Naive thymus-derived CD8-positive, alpha-beta T cell (primary cell): ENCODE results near the gene ERBB4. TPM values are rescaled to one million over a fixed set of nuclear protein-coding genes. Genes with fewer than 3 reads are reported as not detected.

ENCODE experiments used
- ATAC-seq, 2 donors: fragments of 150-1000 bp; cut with Tn5 transposase in 1 of 2; sonication (Bioruptor Pico), chemical (Tn5 transposase) in 1 of 2; 1 replicate in 1 of 2; 2 replicates in 1 of 2; pipeline ENCODE4 v1.10.0; 2021; ENCODE audit warnings: mild to moderate bottlenecking in 2 of 2, moderate library complexity in 2 of 2
- POLR2A ChIA-PET: fragments of 350-600 bp; sonication (Branson Sonifier 250); formaldehyde crosslinking; loops from one replicate; lab custom pipeline; 2021; ENCODE audit warnings: antibody characterized with exemption; lab: Charles Lee
- DNase-seq, 10 donors: peaks; one replicate each; pipeline versions ENCODE4 v3.0.0 to v3.0.0-alpha.2; 2020 to 2022
- H3K27ac Mint-ChIP-seq, 10 donors: one replicate each; pipeline ENCODE4 v1.8.0; 2020 to 2022; ENCODE audit warnings: mild to moderate bottlenecking in 10 of 10, mixed read lengths in 10 of 10, moderate library complexity in 4 of 10, inconsistent platforms in 1 of 10
- H3K27me3 Mint-ChIP-seq, 5 donors: one replicate each; pipeline ENCODE4 v1.8.0; 2021 to 2022; ENCODE audit warnings: mixed read lengths in 5 of 5
- H3K36me3 Mint-ChIP-seq, 3 donors: one replicate each; pipeline ENCODE4 v1.8.0; 2020 to 2022; ENCODE audit warnings: mixed read lengths in 3 of 3, mild to moderate bottlenecking in 2 of 3, inconsistent platforms in 1 of 3
- H3K4me1 Mint-ChIP-seq, 4 donors: one replicate each; pipeline ENCODE4 v1.8.0; 2021 to 2022; ENCODE audit warnings: mixed read lengths in 4 of 4
- H3K4me3 Mint-ChIP-seq, 10 donors: one replicate each; pipeline ENCODE4 v1.8.0; 2020 to 2022; ENCODE audit warnings: mild to moderate bottlenecking in 10 of 10, mixed read lengths in 10 of 10, moderate library complexity in 6 of 10, inconsistent platforms in 1 of 10
- H3K9me3 Mint-ChIP-seq, 9 donors: one replicate each; pipeline ENCODE4 v1.8.0; 2020 to 2022; ENCODE audit warnings: mixed read lengths in 9 of 9, mild to moderate bottlenecking in 3 of 9, inconsistent platforms in 1 of 9, moderate library complexity in 1 of 9
- polyA plus RNA-seq, 3 donors: library from polyadenylated mRNA; unstranded; fragments of 300-500 nt; fragmentation: Illumina TruSeq; gene quantifications; one replicate each; pipeline ENCODE4 v1.2.3, GENCODE V29; 2021
- total RNA-seq, 8 experiments: library from RNA in 2 of 8; stranded (reverse) in 2 of 8; gene quantifications; one replicate each; pipeline ENCODE4 v1.2.3 and lab custom pipeline; 2021 to 2026

ERBB4 gene
- total and polyA plus RNA-seq, 5 experiments from 2014 or later: not detected

- H3K4me3 Mint-ChIP-seq: no peak overlapping the region
- POLR2A ChIA-PET: no interaction called here
- H3K27ac Mint-ChIP-seq: no peak overlapping the region
- H3K36me3 Mint-ChIP-seq: no peaks in the 10 kb centered on the region
- H3K4me1 Mint-ChIP-seq: no peaks in the 10 kb centered on the region
- H3K27me3 Mint-ChIP-seq: no peaks in the 10 kb centered on the region
- DNase-seq (no peak), ATAC-seq (no peak)
- H3K9me3 Mint-ChIP-seq: peaks cover 0 to 4% (median 2%) of the 10 kb centered on the region in 9 donors
Measured at GRCh38 chr2:212364112-212364985, 174.3 kb downstream of the ERBB4 start.

DNA sequence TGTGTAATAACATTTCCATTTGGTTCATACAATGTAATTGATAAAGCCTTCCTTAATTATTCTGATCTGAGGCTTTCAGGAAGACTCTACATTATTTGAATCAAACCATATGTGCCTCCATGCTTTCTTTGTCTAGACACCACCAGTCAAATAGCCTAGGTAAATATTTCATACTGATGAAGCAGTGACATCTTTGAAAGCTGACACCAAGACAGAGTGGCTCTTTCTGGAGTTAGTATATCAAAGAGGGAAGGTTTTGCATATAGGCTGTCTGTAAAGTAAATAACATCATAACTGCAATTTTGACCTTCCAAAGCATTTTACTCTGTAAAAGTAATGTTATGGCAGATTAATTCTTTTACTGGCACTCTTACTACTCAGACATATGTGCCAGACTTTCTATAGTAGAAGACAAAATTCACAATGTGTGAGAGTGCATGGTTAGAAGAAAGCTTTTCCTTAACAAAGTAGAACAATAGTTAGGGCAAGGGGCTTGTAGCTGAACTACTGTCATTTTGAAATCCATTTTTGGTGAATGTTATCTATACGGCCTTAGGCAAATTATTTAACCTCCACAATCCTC, 177.3 kb downstream of the ERBB4 start:
- no peaks in the 10 kb centered on the region for H3K27me3 Mint-ChIP-seq
- no peak overlapping the region for H3K4me3 Mint-ChIP-seq
- peaks cover 0 to 3% (median 0%) of the 10 kb centered on the region in 9 donors for H3K9me3 Mint-ChIP-seq
- POLR2A ChIA-PET: no interaction called here
- no peak overlapping the region for H3K27ac Mint-ChIP-seq
- ATAC-seq: no peak
- H3K4me1 Mint-ChIP-seq: no peaks in the 10 kb centered on the region
- DNase-seq: no peak
- no peaks in the 10 kb centered on the region for H3K36me3 Mint-ChIP-seq

DNA sequence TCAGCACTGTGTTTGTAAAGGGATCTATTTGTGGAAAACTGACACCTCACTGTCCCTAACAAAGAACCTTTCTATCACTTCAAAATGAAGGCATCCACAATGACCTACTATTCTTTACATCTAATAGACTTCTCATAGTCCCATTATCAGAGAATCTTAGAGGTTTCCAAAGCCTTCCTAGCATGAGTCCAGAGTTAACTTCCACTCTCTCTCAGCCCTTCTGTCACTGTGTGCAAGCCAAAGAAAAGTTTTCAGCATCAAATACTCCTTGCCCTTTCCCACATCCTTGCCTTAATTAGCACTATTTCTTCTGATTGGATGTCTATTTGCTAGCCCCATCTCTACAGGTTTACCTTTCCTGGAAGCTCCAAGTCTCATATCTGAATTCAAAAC, 178.5 kb downstream of the ERBB4 start:
- Mint-ChIP-seq H3K36me3 (no peaks in the 10 kb centered on the region), H3K27ac (no peak overlapping the region), H3K4me3 (no peak overlapping the region), H3K9me3 (peaks cover 0 to 3% (median 0%) of the 10 kb centered on the region in 9 donors), H3K27me3 (no peaks in the 10 kb centered on the region), H3K4me1 (no peaks in the 10 kb centered on the region)
- POLR2A ChIA-PET: no interaction called here
- ATAC-seq (no peak), DNase-seq (no peak)

DNA sequence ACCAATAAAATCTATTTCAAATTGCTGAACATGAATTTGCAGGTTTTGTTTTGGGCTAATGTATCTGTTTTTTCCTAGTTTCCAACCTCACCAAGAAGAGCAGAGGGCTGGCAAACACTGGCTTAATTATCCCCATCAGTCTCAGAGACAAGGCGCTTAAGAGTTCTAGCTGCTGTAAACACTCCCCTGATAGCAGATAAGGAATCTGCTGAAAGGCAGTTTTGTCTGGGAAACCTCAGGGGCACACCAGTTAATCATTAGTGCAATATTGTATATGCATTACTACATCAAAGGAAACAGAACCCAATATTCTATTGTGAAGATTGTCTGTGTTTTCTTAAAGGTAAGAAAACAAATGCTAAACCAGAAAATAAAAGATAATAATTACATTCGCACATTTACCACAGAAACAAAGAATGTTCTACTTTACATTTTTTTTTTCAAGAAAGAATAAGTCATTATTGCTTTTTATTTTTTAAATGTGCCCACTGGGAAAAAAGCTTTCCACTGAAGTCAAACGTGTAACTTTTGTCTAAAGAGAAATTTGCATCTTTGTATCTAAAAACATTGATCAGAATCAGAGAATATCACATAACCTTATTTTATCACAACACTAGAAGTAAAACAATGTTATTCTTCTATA, 179.1 kb downstream of the ERBB4 start:
- Mint-ChIP-seq H3K36me3 (no peaks in the 10 kb centered on the region), H3K4me1 (no peaks in the 10 kb centered on the region), H3K4me3 (no peak overlapping the region), H3K27ac (no peak overlapping the region), H3K27me3 (no peaks in the 10 kb centered on the region), H3K9me3 (peaks cover 0 to 3% (median 0%) of the 10 kb centered on the region in 9 donors)
- DNase-seq (no peak), ATAC-seq (no peak)
- POLR2A ChIA-PET: no interaction called here

GRCh38 chr2:212357606-212358005, 181.0 kb downstream of the ERBB4 start:
- Mint-ChIP-seq H3K27me3 (no peaks in the 10 kb centered on the region), H3K9me3 (peaks cover 0 to 5% (median 0%) of the 10 kb centered on the region in 9 donors), H3K4me3 (no peak overlapping the region), H3K36me3 (no peaks in the 10 kb centered on the region), H3K27ac (no peak overlapping the region), H3K4me1 (no peaks in the 10 kb centered on the region)
- ATAC-seq (no peak), DNase-seq (no peak)
- POLR2A ChIA-PET: no interaction called here

DNA sequence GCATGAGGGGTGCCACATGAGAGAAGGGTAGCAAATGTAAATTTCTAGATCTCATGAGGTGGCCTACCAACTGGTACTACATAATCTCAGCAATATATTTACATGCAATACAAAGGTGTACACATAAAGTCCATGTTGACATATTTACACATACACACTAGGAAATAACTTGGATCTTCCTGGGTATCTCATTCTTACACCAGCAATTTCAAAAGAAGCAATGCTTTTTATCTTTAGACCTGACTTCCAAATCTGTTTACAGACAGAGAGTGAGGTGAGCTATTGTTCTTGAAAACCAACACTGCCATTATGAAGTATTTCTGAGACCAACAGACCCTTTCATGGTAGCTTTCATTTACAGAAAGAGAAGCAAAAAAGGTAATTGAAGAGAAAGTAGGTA, 184.2 kb downstream of the ERBB4 start:
- H3K9me3 Mint-ChIP-seq: peaks cover 0 to 8% (median 0%) of the 10 kb centered on the region in 9 donors
- ATAC-seq (no peak), DNase-seq (no peak)
- H3K27ac Mint-ChIP-seq: no peak overlapping the region
- POLR2A ChIA-PET: no interaction called here
- H3K36me3 Mint-ChIP-seq: no peaks in the 10 kb centered on the region
- no peaks in the 10 kb centered on the region for H3K27me3 Mint-ChIP-seq
- no peaks in the 10 kb centered on the region for H3K4me1 Mint-ChIP-seq
- H3K4me3 Mint-ChIP-seq: no peak overlapping the region

DNA sequence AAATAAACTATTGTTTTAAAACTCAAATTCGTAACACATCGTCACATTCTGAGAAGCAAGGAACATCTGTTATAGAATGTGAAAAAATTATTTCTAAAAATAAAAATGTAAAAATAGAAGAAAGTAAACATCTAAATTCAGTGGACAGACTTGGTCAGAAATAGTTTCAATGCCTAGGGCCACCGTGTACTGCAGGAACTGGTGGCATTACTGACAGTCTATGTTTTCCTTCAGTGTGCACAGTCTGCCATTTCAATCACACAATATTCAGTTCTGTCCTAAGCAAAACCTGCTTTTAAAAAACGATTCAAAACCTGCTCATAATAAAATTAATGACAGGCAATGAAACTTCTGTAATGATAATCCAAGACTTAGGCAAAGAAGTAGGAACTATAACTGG, 190.1 kb downstream of the ERBB4 start:
- no peak for ATAC-seq
- peaks cover 0 to 8% (median 0%) of the 10 kb centered on the region in 9 donors for H3K9me3 Mint-ChIP-seq
- no peak overlapping the region for H3K27ac Mint-ChIP-seq
- DNase-seq: no peak
- H3K27me3 Mint-ChIP-seq: no peaks in the 10 kb centered on the region
- POLR2A ChIA-PET: no interaction called here
- no peaks in the 10 kb centered on the region for H3K4me1 Mint-ChIP-seq
- H3K36me3 Mint-ChIP-seq: no peaks in the 10 kb centered on the region
- H3K4me3 Mint-ChIP-seq: no peak overlapping the region

DNA sequence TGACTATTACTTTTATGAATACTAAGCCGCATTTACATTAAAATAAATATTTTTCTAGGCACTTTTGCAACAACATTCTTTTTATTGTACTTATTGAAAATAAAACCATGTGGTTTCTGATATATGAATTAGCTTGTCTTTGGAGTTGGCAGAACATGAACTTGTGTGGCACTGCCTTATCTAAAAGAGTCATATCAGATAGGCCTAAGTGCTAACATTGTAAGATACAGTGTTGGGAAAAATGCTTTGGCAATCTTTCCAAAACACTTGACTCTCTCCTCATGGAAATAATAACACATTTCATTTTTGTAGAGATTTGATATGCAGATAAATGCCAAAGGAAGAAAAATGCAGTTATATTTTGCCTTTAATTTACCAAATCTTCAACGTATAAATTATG, 191.7 kb downstream of the ERBB4 start:
- Mint-ChIP-seq H3K4me1 (no peaks in the 10 kb centered on the region), H3K27ac (no peak overlapping the region), H3K36me3 (no peaks in the 10 kb centered on the region), H3K4me3 (no peak overlapping the region), H3K9me3 (peaks cover 0 to 6% (median 0%) of the 10 kb centered on the region in 9 donors), H3K27me3 (no peaks in the 10 kb centered on the region)
- DNase-seq: no peak
- no peak for ATAC-seq
- POLR2A ChIA-PET: no interaction called here

DNA sequence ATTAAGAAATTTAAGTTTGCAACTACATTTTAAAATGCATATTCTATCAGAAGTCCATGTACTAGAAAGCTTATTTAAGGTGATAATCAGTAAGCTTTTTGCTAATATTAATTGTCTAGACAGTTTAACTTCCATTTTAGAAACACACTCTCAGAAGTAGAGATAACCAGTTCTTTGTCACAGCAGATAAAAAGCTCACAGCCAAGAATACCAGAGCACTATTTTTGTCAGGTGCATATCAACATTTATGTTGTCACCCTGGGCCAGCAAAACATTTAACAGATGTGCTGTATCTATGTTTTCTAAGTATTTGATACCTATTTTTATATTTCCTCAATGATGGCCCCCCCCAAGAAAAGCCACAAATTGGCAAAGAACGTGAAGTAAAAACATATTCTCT, 192.6 kb downstream of the ERBB4 start:
- H3K27ac Mint-ChIP-seq: no peak overlapping the region
- no peak overlapping the region for H3K4me3 Mint-ChIP-seq
- peaks cover 0 to 6% (median 0%) of the 10 kb centered on the region in 9 donors for H3K9me3 Mint-ChIP-seq
- no peaks in the 10 kb centered on the region for H3K27me3 Mint-ChIP-seq
- no peaks in the 10 kb centered on the region for H3K4me1 Mint-ChIP-seq
- ATAC-seq (no peak), DNase-seq (no peak)
- POLR2A ChIA-PET: no interaction called here
- H3K36me3 Mint-ChIP-seq: no peaks in the 10 kb centered on the region

- POLR2A ChIA-PET: no interaction called here
- Mint-ChIP-seq H3K4me3 (no peak overlapping the region), H3K9me3 (peaks cover 0 to 3% (median 0%) of the 10 kb centered on the region in 9 donors), H3K27me3 (no peaks in the 10 kb centered on the region), H3K4me1 (no peaks in the 10 kb centered on the region), H3K27ac (no peak overlapping the region), H3K36me3 (no peaks in the 10 kb centered on the region)
- DNase-seq (no peak), ATAC-seq (no peak)
Measured at GRCh38 chr2:212344131-212344530, 194.5 kb downstream of the ERBB4 start.

- ATAC-seq (no peak), DNase-seq (no peak)
- POLR2A ChIA-PET: no interaction called here
- H3K4me1 Mint-ChIP-seq: no peaks in the 10 kb centered on the region
- no peaks in the 10 kb centered on the region for H3K36me3 Mint-ChIP-seq
- H3K27me3 Mint-ChIP-seq: no peaks in the 10 kb centered on the region
- H3K27ac Mint-ChIP-seq: no peak overlapping the region
- peaks cover 0 to 3% (median 0%) of the 10 kb centered on the region in 9 donors for H3K9me3 Mint-ChIP-seq
- no peak overlapping the region for H3K4me3 Mint-ChIP-seq
Measured at GRCh38 chr2:212343167-212343566, 195.4 kb downstream of the ERBB4 start.

- POLR2A ChIA-PET: no interaction called here
- Mint-ChIP-seq H3K4me3 (no peak overlapping the region), H3K9me3 (peaks cover 0 to 6% (median 0%) of the 10 kb centered on the region in 9 donors), H3K36me3 (no peaks in the 10 kb centered on the region), H3K4me1 (no peaks in the 10 kb centered on the region), H3K27ac (no peak overlapping the region), H3K27me3 (no peaks in the 10 kb centered on the region)
- DNase-seq (no peak), ATAC-seq (no peak)
Measured at GRCh38 chr2:212337486-212338343, 200.9 kb downstream of the ERBB4 start.
